GM21576 (cell line): ENCODE measurements around the gene DNAI1.
A peak's percentile ranks its signal among the peaks of the same experiment; 100 is the strongest.
"Not testable (repeated sequence)": the region's sequence is repeated elsewhere in the genome, so short reads cannot be mapped to it uniquely, and the experiment has no call there.

Source experiments
- ATAC-seq: cut with Tn5 transposase; IDR thresholded peaks from one replicate; pipeline ENCODE4 v1.9.1; 2021; ENCODE audit warnings: mild to moderate bottlenecking, moderate library complexity; ENCODE audit not compliant: unreplicated experiment

DNAI1 gene

DNA sequence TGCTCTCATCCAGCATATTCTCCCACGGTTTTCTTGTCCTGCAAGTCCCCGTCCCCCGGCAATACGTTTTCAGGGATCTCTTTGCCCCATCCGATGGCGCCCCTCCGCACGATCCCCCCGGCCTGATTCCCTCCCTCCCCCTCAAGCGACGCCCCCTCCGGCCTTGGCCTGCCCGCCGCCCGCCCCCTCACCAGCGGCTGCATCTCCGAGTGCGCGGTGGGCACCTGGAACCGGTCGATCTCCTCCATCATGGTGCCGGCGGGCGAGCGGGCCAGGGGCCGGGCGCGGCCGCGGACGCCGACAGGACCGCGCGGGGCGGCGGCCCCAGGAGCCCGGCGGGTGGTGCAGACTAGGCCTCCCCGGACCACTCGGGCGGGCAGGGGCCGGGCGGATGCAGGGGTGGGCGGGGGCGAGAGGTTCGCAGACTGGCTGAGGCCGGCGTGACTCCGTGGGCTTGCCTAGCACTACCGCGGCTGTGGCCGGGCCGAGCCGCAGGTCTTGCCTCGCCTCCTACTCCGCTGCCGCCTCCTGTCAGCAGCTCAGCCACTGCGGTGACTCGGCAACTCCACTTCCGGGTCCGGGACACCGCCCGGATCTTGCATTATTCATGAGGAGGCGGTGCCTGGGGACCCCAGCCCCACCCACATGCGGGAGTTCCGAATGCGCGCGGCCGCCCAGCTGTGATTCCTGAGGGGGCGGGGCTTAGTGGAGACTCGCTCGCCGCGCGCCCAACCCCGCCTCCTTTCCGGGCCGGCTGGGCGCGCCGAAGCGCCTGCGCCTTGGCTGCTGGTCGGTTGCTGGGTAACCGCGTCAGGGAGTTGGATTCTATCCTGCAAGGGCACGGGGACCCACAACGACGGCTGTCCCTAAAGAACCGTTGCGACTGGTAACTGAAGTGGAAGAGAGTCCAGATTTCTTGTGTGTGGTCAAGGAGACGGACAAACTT is at the start of gene DNAI1, which contains the start of gene FAM219A:
TSS of gene DNAI1 (plus strand) at position 793 of the 946 bp plus-strand sequence. CDS start 201 bp downstream, outside the sequence.
TSS of gene FAM219A (minus strand) at position 558 of the 946 bp plus-strand sequence. CDS start at position 251, 307 bp downstream.
- ATAC-seq: peak; percentile 97

GRCh38 chr9:34409154-34409553 is 49.5 kb upstream of the DNAI1 start:
- no peak for ATAC-seq

GRCh38 chr9:34412336-34412735 is 46.3 kb upstream of the DNAI1 start:
- no peak for ATAC-seq

DNA sequence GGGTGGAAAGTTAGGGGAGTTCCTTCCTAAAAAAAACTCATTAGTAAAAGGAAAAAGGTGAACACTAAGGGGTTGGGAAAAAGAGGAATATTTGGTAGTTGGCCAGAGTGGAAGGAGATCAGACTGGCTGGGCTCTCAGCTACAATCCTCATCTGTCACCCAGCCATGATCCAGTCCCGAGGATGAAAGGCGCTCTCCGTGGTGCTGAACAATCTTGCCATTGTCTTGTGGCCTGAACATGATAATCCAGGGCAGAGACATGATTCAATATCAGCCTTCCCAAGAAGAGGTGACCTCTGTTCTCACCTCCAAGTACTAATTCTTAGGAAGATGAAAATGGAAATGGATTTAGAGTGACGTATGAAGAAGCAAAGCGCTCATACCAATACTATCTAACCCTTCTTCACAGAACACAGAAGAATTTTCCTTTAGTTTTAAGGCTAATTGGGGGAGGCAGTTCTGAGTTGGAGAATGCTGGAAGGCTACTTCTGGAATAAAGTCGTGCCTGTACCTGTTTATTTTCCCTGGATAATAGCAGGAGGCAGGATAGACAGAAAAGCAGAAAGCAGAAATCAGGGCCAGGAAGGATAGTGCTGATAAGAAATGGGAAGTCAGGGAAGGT is 45.3 kb upstream of the DNAI1 start:
- no peak for ATAC-seq

DNA sequence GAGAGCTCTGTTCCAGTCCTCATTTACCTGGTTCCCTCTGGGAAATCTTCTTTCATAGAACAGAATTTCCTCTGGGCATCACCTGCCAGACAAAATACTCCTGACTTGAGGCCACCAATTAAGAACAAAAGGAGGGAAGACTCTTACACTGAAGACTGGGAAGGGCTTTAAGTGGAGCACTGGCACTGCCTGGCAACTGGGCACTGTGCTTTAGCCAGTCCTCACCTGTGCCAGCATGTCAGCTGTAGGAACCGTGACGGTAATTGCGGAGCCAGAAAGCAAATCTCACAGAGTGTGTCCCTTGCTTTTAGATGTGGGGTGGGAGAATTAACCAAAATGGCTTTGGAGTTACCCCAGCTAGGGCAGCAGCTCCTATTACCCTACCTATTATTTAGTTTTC is 40.9 kb upstream of the DNAI1 start:
- no peak for ATAC-seq

- no peak for ATAC-seq
These were observed 38.7 kb upstream of the DNAI1 start for GRCh38 chr9:34419716-34420504.

GRCh38 chr9:34426347-34427074 is 32.1 kb upstream of the DNAI1 start:
- ATAC-seq: no peak

DNA sequence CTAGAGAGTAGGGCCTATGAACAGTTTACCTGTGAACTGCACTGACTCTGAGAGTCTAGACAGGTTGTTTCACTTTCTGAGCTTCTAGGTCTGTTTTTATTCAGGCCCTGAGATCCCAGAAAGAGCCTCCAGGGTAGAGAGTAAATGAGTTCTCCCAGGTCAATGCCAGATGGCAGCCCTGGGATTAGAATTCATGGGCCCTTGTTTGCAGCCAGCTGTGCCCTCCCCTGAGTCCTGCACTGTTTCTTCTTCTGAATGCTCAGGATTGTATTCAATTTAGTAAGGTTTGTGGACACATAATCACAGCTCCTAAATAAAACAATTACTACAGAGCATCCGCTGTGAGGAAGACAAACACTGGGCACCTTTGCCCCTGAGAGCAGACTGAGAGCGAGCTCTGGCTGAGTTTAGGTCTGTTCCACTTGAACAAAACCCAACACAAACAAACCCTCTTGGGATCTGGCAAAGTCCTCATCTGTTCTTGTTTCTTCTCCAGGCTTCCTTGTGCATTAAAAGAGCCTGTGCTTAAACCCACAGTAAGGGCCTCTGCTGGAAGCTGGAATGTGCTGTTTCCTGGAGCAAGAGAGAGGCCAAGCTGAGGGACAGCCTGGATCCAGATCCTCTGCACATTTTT is 30.2 kb upstream of the DNAI1 start:
- ATAC-seq: no peak

GRCh38 chr9:34430843-34431437 is 27.7 kb upstream of the DNAI1 start:
- ATAC-seq: no peak

DNA sequence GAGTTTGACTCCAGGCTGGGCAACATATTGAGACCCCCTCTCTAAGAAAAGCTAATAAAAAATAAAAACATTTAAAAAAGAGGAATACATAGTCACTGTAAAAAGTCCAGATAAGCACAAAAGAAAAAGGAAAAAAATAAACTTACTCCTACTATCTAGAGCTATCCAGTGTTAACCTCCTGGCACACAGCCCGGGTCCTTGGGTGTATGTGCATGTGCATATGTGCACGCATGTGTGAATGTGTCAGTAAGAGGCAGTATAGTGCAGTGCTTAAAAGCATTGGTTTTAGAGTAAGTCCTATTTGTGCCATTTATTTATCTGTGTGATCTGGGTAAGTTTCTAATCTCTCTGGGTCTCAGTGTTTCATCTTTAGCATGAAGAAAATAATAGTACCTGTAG is 26.9 kb upstream of the DNAI1 start:
- ATAC-seq: no peak

DNA sequence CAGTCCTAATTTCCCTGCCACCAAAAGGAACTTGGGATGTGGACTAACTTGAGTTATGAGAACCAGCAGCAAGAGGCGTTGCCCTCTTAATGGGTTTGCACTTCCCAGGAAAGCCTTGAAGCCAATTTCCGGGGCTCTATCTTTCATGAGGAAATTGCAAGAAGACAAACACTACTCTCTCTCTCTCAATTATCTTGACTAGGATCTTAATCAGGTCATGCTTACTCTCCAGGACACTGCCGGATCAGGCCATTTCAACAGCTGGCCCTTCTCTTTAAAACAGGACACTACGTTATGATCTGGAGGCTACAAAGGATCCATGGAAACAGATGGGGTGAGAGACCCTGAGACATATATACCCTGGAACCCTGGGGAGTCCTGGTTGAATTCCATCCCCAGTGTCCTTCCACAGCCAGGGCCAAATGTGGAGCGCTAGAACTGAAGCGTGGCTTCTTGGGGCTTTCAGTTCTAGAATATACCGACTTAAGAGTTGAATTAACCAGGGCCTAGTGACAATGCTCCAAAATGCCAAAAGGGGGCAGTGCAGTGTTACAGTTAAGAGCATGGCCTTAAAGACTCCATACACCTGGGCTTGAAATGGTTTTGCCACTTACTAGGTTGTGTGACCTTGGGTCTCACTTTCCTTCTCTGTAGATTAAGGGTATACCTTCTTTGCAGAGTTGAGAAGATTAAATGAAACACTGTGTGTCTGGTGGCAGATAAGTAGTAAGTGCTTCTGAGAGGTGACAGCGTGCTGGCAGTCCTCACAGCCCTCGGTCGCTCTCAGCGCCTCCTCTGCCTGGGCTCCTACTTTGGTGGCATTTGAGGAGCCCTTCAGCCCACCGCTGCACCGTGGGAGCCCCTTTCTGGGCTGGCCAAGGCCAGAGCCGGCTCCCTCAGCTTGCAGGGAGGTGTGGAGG is 21.3 kb upstream of the DNAI1 start:
- ATAC-seq: no peak

GRCh38 chr9:34437926-34438307 is 20.7 kb upstream of the DNAI1 start:
- ATAC-seq: not testable (repeated sequence)

- ATAC-seq: not testable (repeated sequence)
These were observed 20.1 kb upstream of the DNAI1 start for GRCh38 chr9:34438465-34438864.

GRCh38 chr9:34440017-34440416 is 18.6 kb upstream of the DNAI1 start:
- no peak for ATAC-seq

- ATAC-seq: no peak
These were observed 15.8 kb upstream of the DNAI1 start for GRCh38 chr9:34442770-34443169.

- no peak for ATAC-seq
These were observed 15.1 kb upstream of the DNAI1 start for GRCh38 chr9:34443533-34443932.

DNA sequence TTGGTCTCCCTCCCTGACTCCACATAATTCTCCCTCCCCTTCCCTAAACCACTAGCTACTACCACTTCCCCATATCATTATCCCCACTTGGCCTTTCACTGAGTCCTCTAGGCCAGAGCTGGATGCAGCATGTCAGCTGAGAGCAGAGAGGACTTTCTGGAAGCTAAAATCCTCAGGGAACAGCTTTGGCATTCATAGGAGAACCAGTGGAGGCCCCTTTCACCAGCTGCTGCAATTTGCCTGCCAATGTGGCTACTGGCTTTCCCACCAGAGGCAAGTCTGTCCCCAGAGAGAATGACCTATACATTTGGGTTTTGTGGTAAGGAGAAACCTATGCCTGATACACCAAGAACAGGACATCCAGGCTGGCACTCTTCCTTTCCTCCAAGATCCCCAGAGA is 14.6 kb upstream of the DNAI1 start:
- ATAC-seq: no peak

DNA sequence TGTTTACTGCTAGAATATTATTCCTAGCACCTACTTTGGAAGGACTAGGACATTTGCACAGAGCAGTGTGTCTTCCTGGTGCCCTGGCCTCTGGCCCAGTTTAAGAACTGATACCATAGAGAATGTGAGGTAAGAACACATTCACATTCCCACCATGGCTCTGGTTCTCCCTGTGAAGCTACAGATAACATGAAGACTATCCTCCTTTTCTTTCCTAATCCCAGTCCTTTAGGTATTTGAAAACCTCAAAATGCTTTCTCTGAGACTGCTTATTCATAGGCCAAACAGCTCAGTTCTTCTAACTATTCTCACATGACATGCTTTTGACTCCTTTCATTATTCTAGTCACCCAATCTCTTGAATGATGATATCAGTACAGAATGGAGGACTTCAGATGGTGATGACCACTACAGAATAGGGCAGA is 12.1 kb upstream of the DNAI1 start:
- ATAC-seq: no peak

DNA sequence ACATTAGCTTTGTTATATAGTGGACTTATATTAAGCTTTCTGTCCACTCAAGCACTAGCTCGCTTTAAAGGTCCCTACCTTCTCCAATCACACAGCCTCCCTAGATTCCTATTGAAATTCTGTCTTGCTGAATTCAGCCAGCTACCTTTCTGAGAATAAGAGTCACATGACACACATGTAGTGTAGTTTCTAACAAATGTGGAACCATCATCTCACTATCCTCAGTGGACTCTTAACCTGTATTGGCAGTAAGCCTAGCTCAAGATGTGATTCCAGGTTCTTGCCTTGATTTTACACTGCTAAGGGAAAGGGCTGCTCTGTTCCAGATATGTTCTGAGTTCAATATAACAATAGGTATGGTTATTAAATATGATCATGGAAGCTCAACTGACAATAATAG is 11.7 kb upstream of the DNAI1 start:
- ATAC-seq: no peak
